ENCODE data around the gene VMAC. TPM values are rescaled to one million over a fixed set of nuclear protein-coding genes. Genes with fewer than 3 reads are reported as not detected.

The VMAC gene
- total and polyA plus RNA-seq, 2 donors (not counting 3 experiments of a cell fraction or from before 2014, with no cell fraction given) = 4.7 to 6.9 TPM

- intact Hi-C loops (cut with micrococcal nuclease) (no loop called here), dilution Hi-C loops (cut with MboI; ENCODE audit: extremely low pct_ligation_motif_present, low sequenced_read_pairs) (no loop called here)
- H3K9me3 ChIP-seq (replicated peaks; ENCODE audit: control insufficient read depth, insufficient read depth, low read length) = no peaks in the 10 kb centered on the region
- H3K4me1 ChIP-seq (ENCODE audit: control insufficient read depth, extremely low read depth, insufficient read depth, low read length) = peaks cover 19% of the 10 kb centered on the region
- H2AFZ ChIP-seq (ENCODE audit: low read depth, low read length) = no peak overlapping the region
- BruUV-seq (replicated peaks) = no TSS peak
- H3K9ac ChIP-seq (replicated peaks; ENCODE audit: extremely low read depth, insufficient read depth, low read length) = no peak overlapping the region
- DNase-seq (ENCODE audit: low read depth, low spot score) (no peak), FAIRE-seq (no peak)
- H4K20me1 ChIP-seq (replicated peaks; ENCODE audit: control insufficient read depth, extremely low read depth, insufficient read depth, low read length) = no peaks in the 10 kb centered on the region
- no peaks in the 10 kb centered on the region for H3K27me3 ChIP-seq (ENCODE audit: control insufficient read depth in 2 of 2, insufficient read depth in 2 of 2, low read length in 2 of 2)
- no peaks in the 10 kb centered on the region for H3K9me1 ChIP-seq (replicated peaks; ENCODE audit: control insufficient read depth, extremely low read depth, insufficient read depth, low read length)
- H3K79me2 ChIP-seq (ENCODE audit: control insufficient read depth, insufficient read depth, low read length) = peaks cover 22% of the 10 kb centered on the region
- TF ChIP-seq EZH2 (IDR thresholded peaks at IDR 0.05; ENCODE audit: borderline replicate concordance, low read depth, low read length, severe bottlenecking) (no peak), MAX (IDR thresholded peaks at IDR 0.05; ENCODE audit: insufficient read depth, insufficient read length) (no peak), CTCF (IDR thresholded peaks at IDR 0.05; ENCODE audit: extremely low read depth in 1 of 2, insufficient read depth in 1 of 2, low read depth in 1 of 2, low read length in 2 of 2) (no peak), POLR2A (IDR thresholded peaks at IDR 0.05; ENCODE audit: low read depth, low read length) (no peak), JUN (IDR thresholded peaks at IDR 0.05; ENCODE audit: borderline replicate concordance, insufficient read depth, insufficient read length, low read depth) (no peak), POLR2AphosphoS5 (IDR thresholded peaks at IDR 0.05; ENCODE audit: insufficient read depth, low read depth, low read length) (no peak), FOS (IDR thresholded peaks at IDR 0.05; ENCODE audit: borderline replicate concordance, insufficient read depth, low read length) (no peak)
- H3K36me3 ChIP-seq (ENCODE audit: control insufficient read depth in 2 of 2, extremely low read depth in 1 of 2, insufficient read depth in 2 of 2, low read length in 2 of 2) = peaks cover 0 to 15% of the 10 kb centered on the region in 2 experiments
- ChIA-PET CTCF (interaction anchor here (1.1 kb wide), 2 partner anchors 92 to 122 kb away, joined by 3 to 5 read pairs; no protein-coding TSS in a partner anchor), POLR2A (no interaction called here)
- H3K27ac ChIP-seq (ENCODE audit: insufficient read depth, low read depth, low read length) = no peak overlapping the region
- H3K4me3 ChIP-seq (replicated peaks in 1 of 3; ENCODE audit: insufficient read depth in 1 of 3, low read depth in 1 of 3, low read length in 3 of 3) = no peak overlapping the region
- H3K4me2 ChIP-seq (ENCODE audit: insufficient read depth, low read length) = no peak overlapping the region
Observed at GRCh38 chr19:5896365-5897076, 8.2 kb upstream of the VMAC start.
